ENCODE results near the gene DNAAF3.

GRCh38 chr19:55213547-55213946 lies 47.1 kb upstream of the DNAAF3 start:
- no peak for TF ChIP-seq POLR2A (IDR thresholded peaks at IDR 0.05)
- TF ChIP-seq, protein P1, sequence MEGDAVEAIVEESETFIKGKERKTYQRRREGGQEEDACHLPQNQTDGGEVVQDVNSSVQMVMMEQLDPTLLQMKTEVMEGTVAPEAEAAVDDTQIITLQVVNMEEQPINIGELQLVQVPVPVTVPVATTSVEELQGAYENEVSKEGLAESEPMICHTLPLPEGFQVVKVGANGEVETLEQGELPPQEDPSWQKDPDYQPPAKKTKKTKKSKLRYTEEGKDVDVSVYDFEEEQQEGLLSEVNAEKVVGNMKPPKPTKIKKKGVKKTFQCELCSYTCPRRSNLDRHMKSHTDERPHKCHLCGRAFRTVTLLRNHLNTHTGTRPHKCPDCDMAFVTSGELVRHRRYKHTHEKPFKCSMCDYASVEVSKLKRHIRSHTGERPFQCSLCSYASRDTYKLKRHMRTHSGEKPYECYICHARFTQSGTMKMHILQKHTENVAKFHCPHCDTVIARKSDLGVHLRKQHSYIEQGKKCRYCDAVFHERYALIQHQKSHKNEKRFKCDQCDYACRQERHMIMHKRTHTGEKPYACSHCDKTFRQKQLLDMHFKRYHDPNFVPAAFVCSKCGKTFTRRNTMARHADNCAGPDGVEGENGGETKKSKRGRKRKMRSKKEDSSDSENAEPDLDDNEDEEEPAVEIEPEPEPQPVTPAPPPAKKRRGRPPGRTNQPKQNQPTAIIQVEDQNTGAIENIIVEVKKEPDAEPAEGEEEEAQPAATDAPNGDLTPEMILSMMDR (IDR thresholded peaks at IDR 0.05) = no peak
